Thyroid gland (tissue), 4 donors: ENCODE measurements around the gene MGAT5. TPM values are rescaled to one million over a fixed set of nuclear protein-coding genes. Genes with fewer than 3 reads are reported as not detected.

Experiments used
- DNase-seq, 2 donors: peaks; one replicate each; pipeline ENCODE4 v3.0.0-alpha.2; 2019
- H3K27ac ChIP-seq, 3 donors: fragments of 200-600 bp; sonication (generic); 1 replicate in 2 of 3; 2 replicates in 1 of 3; pipeline ENCODE4 v1.5.1; 2016 to 2019; ENCODE audit warnings: mild to moderate bottlenecking in 1 of 3, moderate library complexity in 1 of 3
- H3K27me3 ChIP-seq: fragments of 200-600 bp; sonication (generic); one replicate; pipeline ENCODE4 v1.5.1; 2019
- H3K36me3 ChIP-seq, 2 donors: fragments of 200-600 bp; sonication (generic); one replicate each; pipeline ENCODE4 v1.5.1; 2016 to 2019
- H3K4me1 ChIP-seq, 2 donors: fragments of 200-600 bp; sonication (generic); one replicate each; pipeline ENCODE4 v1.5.1; 2017 to 2019
- H3K4me3 ChIP-seq, 3 donors: fragments of 200-600 bp; sonication (generic); replicated peaks in 1 of 3; 1 replicate in 2 of 3; 2 replicates in 1 of 3; pipeline ENCODE4 v1.5.1; 2016; ENCODE audit warnings: mild to moderate bottlenecking in 1 of 3
- H3K9me3 ChIP-seq: fragments of 200-600 bp; sonication (generic); one replicate; pipeline ENCODE4 v1.5.1; 2017
- POLR2A ChIP-seq, 2 donors: fragments of 450-650 bp; IDR thresholded peaks; one replicate each; pipeline ENCODE4 v1.6.1; 2017; ENCODE audit warnings: antibody characterized with exemption in 2 of 2, mild to moderate bottlenecking in 2 of 2, moderate library complexity in 1 of 2
- WGBS, 2 donors: methylation state at CpG; one replicate each; pipeline ENCODE4 v1.1.5; 2017; 5-methylcytosine and 5-hydroxymethylcytosine counted together
- intact Hi-C: fragments of 100-400 bp; cut with DNase I; formaldehyde crosslinking; loops from one replicate; pipeline ENCODE4 v1.15.1; 2023
- total RNA-seq, 4 donors: library from RNA; depleted of rRNA; stranded (reverse); fragments of >200 nt; gene quantifications; one replicate each; pipeline ENCODE4 v1.2.3, GENCODE V29; 2016
- TF ChIP-seq, protein P1 (sequence below), 6 experiments: fragments of 200-600 bp in 3 of 6; fragments of 450-650 bp in 3 of 6; sonication (generic) in 3 of 6; IDR thresholded peaks; one replicate each; pipeline ENCODE4 v1.5.1; 2016 to 2019; ENCODE audit warnings: antibody characterized with exemption in 6 of 6, mild to moderate bottlenecking in 2 of 6, inconsistent platforms in 1 of 6, moderate library complexity in 1 of 6

MGAT5 gene
- total RNA-seq, 4 donors from 2014 or later, result 47.5 to 64.4 (median 50.4) TPM

- WGBS, 2 donors, result 89 to 90% methylated on average over 4 to 10 of the region's 11 CpGs
- no peaks in the 10 kb centered on the region for H3K27me3 ChIP-seq
- intact Hi-C loops, result no loop called here
- H3K27ac ChIP-seq, result no peak overlapping the region
- no peaks in the 10 kb centered on the region for H3K4me1 ChIP-seq
- DNase-seq, result no peak
- no peak overlapping the region for H3K4me3 ChIP-seq
- no peaks in the 10 kb centered on the region for H3K9me3 ChIP-seq
- TF ChIP-seq POLR2A (IDR thresholded peaks at IDR 0.05), result no peak
- TF ChIP-seq, protein P1, sequence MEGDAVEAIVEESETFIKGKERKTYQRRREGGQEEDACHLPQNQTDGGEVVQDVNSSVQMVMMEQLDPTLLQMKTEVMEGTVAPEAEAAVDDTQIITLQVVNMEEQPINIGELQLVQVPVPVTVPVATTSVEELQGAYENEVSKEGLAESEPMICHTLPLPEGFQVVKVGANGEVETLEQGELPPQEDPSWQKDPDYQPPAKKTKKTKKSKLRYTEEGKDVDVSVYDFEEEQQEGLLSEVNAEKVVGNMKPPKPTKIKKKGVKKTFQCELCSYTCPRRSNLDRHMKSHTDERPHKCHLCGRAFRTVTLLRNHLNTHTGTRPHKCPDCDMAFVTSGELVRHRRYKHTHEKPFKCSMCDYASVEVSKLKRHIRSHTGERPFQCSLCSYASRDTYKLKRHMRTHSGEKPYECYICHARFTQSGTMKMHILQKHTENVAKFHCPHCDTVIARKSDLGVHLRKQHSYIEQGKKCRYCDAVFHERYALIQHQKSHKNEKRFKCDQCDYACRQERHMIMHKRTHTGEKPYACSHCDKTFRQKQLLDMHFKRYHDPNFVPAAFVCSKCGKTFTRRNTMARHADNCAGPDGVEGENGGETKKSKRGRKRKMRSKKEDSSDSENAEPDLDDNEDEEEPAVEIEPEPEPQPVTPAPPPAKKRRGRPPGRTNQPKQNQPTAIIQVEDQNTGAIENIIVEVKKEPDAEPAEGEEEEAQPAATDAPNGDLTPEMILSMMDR (IDR thresholded peaks at IDR 0.05), result no peak
- H3K36me3 ChIP-seq, result peaks cover 0 to 5% of the 10 kb centered on the region in 2 donors
These were observed 192.1 kb downstream of the MGAT5 start for GRCh38 chr2:134445985-134446382.

GRCh38 chr2:134446383-134447017, 192.6 kb downstream of the MGAT5 start:
- no peak for TF ChIP-seq POLR2A (IDR thresholded peaks at IDR 0.05)
- TF ChIP-seq, protein P1 (IDR thresholded peaks at IDR 0.05), result no peak
- no peaks in the 10 kb centered on the region for H3K27me3 ChIP-seq
- intact Hi-C loops, result no loop called here
- no peaks in the 10 kb centered on the region for H3K9me3 ChIP-seq
- peaks cover 0 to 5% of the 10 kb centered on the region in 2 donors for H3K36me3 ChIP-seq
- H3K4me1 ChIP-seq, result no peaks in the 10 kb centered on the region
- 91 to 95% methylated on average over 8 of the region's 8 CpGs for WGBS, 2 donors
- no peak overlapping the region for H3K4me3 ChIP-seq
- no peak overlapping the region for H3K27ac ChIP-seq
- no peak for DNase-seq

DNA sequence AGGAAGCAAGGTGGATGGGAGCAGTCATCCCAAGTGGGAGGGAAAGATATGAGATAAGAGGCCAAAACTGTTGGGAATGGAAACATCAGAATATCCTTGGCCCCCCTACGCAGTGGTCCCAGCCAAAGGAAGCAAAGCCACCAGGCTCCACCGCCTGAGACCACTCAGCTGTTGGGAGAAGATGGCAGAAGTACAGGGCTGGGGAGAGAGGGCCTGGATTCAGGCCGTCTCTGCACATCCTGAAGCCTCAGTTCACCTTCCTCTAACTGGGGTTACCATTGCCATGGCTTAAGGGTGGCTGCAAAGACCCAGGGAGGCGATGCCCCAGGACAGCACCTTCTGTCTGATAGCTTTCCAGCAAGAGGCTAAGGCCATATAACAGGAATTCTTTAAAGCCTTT, 193.8 kb downstream of the MGAT5 start:
- H3K27me3 ChIP-seq, result no peaks in the 10 kb centered on the region
- no peak overlapping the region for H3K4me3 ChIP-seq
- no peak for DNase-seq
- no peak for TF ChIP-seq POLR2A (IDR thresholded peaks at IDR 0.05)
- TF ChIP-seq, protein P1 (IDR thresholded peaks at IDR 0.05), result no peak
- H3K9me3 ChIP-seq, result no peaks in the 10 kb centered on the region
- WGBS, 2 donors, result 98 to 100% methylated on average over 4 of the region's 4 CpGs
- H3K4me1 ChIP-seq, result no peaks in the 10 kb centered on the region
- peaks cover 0 to 5% of the 10 kb centered on the region in 2 donors for H3K36me3 ChIP-seq
- intact Hi-C loops, result no loop called here
- H3K27ac ChIP-seq, result no peak overlapping the region

DNA sequence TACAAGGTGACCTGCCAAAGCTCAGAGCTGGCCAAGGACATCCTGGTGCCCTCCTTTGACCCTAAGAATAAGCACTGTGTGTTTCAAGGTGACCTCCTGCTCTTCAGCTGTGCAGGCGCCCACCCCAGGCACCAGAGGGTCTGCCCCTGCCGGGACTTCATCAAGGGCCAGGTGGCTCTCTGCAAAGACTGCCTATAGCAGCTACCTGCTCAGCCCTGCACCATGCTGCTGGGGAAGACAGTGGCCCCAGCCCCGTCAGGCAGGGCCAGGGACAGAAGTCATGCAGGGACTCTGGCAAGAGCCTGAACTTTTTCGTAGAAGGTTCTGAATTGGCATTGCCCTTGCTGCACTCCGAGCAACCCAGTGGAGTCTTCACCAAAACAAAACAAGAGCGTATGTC, 194.8 kb downstream of the MGAT5 start:
- Histone ChIP-seq H3K36me3 (peaks cover 0 to 5% of the 10 kb centered on the region in 2 donors), H3K27ac (no peak overlapping the region), H3K27me3 (no peaks in the 10 kb centered on the region), H3K4me1 (no peaks in the 10 kb centered on the region), H3K4me3 (no peak overlapping the region), H3K9me3 (no peaks in the 10 kb centered on the region)
- intact Hi-C loops, result no loop called here
- whole genome bisulfite sequencing, 2 donors, result 92 to 98% methylated on average over 4 to 5 of the region's 6 CpGs
- no peak for TF ChIP-seq POLR2A (IDR thresholded peaks at IDR 0.05)
- TF ChIP-seq, protein P1 (IDR thresholded peaks at IDR 0.05), result no peak
- DNase-seq, result no peak

DNA sequence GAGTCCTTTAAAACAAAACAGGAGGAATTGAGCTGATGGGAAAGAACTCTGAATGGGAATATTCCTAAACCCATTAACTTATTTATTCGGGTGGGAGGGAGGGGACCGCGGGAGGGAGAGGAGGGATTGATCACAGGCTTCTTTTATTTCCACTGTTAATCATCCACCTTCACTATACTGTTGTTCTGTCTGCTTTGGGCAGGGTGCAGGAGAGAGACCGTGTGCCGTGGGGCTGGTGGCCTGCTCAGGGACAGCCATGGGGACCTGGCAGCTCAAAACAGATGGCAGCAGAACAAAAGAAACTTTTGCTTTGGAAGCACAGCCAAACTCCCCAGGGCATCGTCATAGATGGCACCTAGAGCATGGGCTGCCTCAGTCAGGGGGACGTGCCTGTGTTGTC, 195.3 kb downstream of the MGAT5 start:
- Histone ChIP-seq H3K36me3 (peaks cover 0 to 5% of the 10 kb centered on the region in 2 donors), H3K4me3 (no peak overlapping the region), H3K9me3 (no peaks in the 10 kb centered on the region), H3K27ac (no peak overlapping the region), H3K4me1 (peaks cover 0 to 2% of the 10 kb centered on the region in 2 donors), H3K27me3 (no peaks in the 10 kb centered on the region)
- TF ChIP-seq, protein P1 (IDR thresholded peaks at IDR 0.05), result no peak
- no peak for TF ChIP-seq POLR2A (IDR thresholded peaks at IDR 0.05)
- WGBS, 2 donors, result 88 to 96% methylated on average over 7 of the region's 7 CpGs
- DNase-seq, result no peak
- intact Hi-C loops, result no loop called here
